Endodermal cell (in vitro differentiated cells): ENCODE measurements around the gene ACOD1. TPM values are rescaled to one million over a fixed set of nuclear protein-coding genes. Genes with fewer than 3 reads are reported as not detected.
A peak's percentile ranks its signal among the peaks of the same experiment; 100 is the strongest.
"Not testable (repeated sequence)": the region's sequence is repeated elsewhere in the genome, so short reads cannot be mapped to it uniquely, and the experiment has no call there.

Experiments used
- DNase-seq: peaks from one replicate; pipeline ENCODE4 v3.0.0-alpha.2; 2017
- H3K27ac ChIP-seq: 2 replicates; pipeline ENCODE4 v1.5.1; 2013; ENCODE audit warnings: mild to moderate bottlenecking, low read depth, low read length, moderate library complexity
- H3K27me3 ChIP-seq: 2 replicates; pipeline ENCODE4 v1.6.1; 2013; ENCODE audit warnings: mild to moderate bottlenecking, low read length, moderate library complexity; ENCODE audit not compliant: insufficient read depth, control insufficient read depth, poor library complexity, severe bottlenecking
- H3K36me3 ChIP-seq: 2 replicates; pipeline ENCODE4 v1.7.0; 2013; ENCODE audit warnings: mild to moderate bottlenecking, low read length, moderate library complexity; ENCODE audit not compliant: control insufficient read depth, insufficient read depth
- H3K4me1 ChIP-seq: one replicate; pipeline ENCODE4 v1.7.0; 2013; ENCODE audit warnings: low read length; ENCODE audit not compliant: control insufficient read depth, insufficient read depth
- H3K4me3 ChIP-seq: 2 replicates; pipeline ENCODE4 v1.5.1; 2013; ENCODE audit warnings: mild to moderate bottlenecking, low read length, moderate library complexity
- H3K9ac ChIP-seq: 2 replicates; pipeline ENCODE4 v1.6.1; 2013; ENCODE audit warnings: mild to moderate bottlenecking, low read length, moderate library complexity; ENCODE audit not compliant: poor library complexity, severe bottlenecking; ENCODE audit errors: extremely low read depth
- H3K9me3 ChIP-seq: 2 replicates; pipeline ENCODE4 v1.6.1; 2013; ENCODE audit warnings: mild to moderate bottlenecking, low read length, moderate library complexity; ENCODE audit not compliant: control insufficient read depth
- H3K27ac Mint-ChIP-seq: 2 replicates; pipeline ENCODE4 v1.8.0; 2020; ENCODE audit warnings: mixed read lengths
- H3K27me3 Mint-ChIP-seq: 2 replicates; pipeline ENCODE4 v1.8.0; 2021; ENCODE audit warnings: mild to moderate bottlenecking, mixed read lengths; ENCODE audit not compliant: insufficient read depth
- H3K36me3 Mint-ChIP-seq: 2 replicates; pipeline ENCODE4 v1.8.0; 2020; ENCODE audit warnings: low read depth, mixed read lengths
- H3K4me1 Mint-ChIP-seq: 2 replicates; pipeline ENCODE4 v1.8.0; 2020; ENCODE audit warnings: mixed read lengths
- H3K4me3 Mint-ChIP-seq: 2 replicates; pipeline ENCODE4 v1.8.0; 2020; ENCODE audit warnings: mild to moderate bottlenecking, moderate library complexity, mixed read lengths
- H3K9me3 Mint-ChIP-seq: 2 replicates; pipeline ENCODE4 v1.8.0; 2020; ENCODE audit warnings: mild to moderate bottlenecking, mixed read lengths
- CTCF ChIP-seq: fragments of 200-600 bp; sonication (generic); conservative IDR thresholded peaks from 2 replicates; pipeline ENCODE4 v1.5.0; 2021; ENCODE audit warnings: antibody characterized with exemption, mild to moderate bottlenecking
- WGBS, 2 experiments: methylation state at CpG; one replicate each; pipeline versions ENCODE4 v1.1.5 to v1.1.7; 2013; ENCODE audit warnings: missing lambda C conversion rate in 2 of 2, mixed read lengths in 1 of 2; ENCODE audit not compliant: insufficient coverage in 1 of 2, insufficient read length in 1 of 2; 5-methylcytosine and 5-hydroxymethylcytosine counted together
- total RNA-seq, 2 donors: library from RNA; stranded (reverse); fragmentation: NEBNext Ultra II Directional in 1 of 2; extraction: Animal tissue kit (Norgen Biotek cat#: 25700) in 1 of 2; gene quantifications; 2 replicates in 1 of 2; 3 replicates in 1 of 2; pipeline ENCODE4 v1.2.1, GENCODE V29; 2021

The ACOD1 gene
- total RNA-seq, 2 donors from 2014 or later, result not detected

- DNase-seq, result no peak
- Histone ChIP-seq H3K27me3 (peaks cover 4% of the 10 kb centered on the region), H3K4me1 (no peaks in the 10 kb centered on the region), H3K4me3 (no peak overlapping the region), H3K36me3 (no peaks in the 10 kb centered on the region), H3K9me3 (peaks cover 26% of the 10 kb centered on the region), H3K9ac (no peak overlapping the region), H3K27ac (no peak overlapping the region)
- Mint-ChIP-seq H3K9me3 (peaks cover 16% of the 10 kb centered on the region), H3K27me3 (no peaks in the 10 kb centered on the region), H3K27ac (no peak overlapping the region), H3K4me1 (peaks cover 9% of the 10 kb centered on the region), H3K4me3 (no peak overlapping the region), H3K36me3 (no peaks in the 10 kb centered on the region)
- no peak for TF ChIP-seq CTCF
- 89 to 100% methylated on average over 1 of the region's 1 CpG for WGBS, 2 experiments
Measured at GRCh38 chr13:76917095-76917494, 31.2 kb upstream of the ACOD1 start.

- 93% methylated on average over 3 to 12 of the region's 12 CpGs for WGBS, 2 experiments
- H3K9ac ChIP-seq, H3K4me1 ChIP-seq, H3K27me3 ChIP-seq, H3K4me1 Mint-ChIP-seq, H3K27ac ChIP-seq, H3K4me3 Mint-ChIP-seq, DNase-seq, H3K36me3 Mint-ChIP-seq, H3K36me3 ChIP-seq, H3K27ac Mint-ChIP-seq, H3K27me3 Mint-ChIP-seq: not testable (repeated sequence)
- H3K9me3 Mint-ChIP-seq, result peaks cover 16% of the 10 kb centered on the region
- H3K4me3 ChIP-seq, result peak overlapping the region; percentile 45
- H3K9me3 ChIP-seq, result peaks cover 26% of the 10 kb centered on the region
Measured at GRCh38 chr13:76917755-76918481, 30.4 kb upstream of the ACOD1 start.

GRCh38 chr13:76921516-76921915, 26.8 kb upstream of the ACOD1 start:
- Histone ChIP-seq H3K9ac (no peak overlapping the region), H3K27me3 (peaks cover 9% of the 10 kb centered on the region), H3K4me3 (no peak overlapping the region), H3K9me3 (peaks cover 26% of the 10 kb centered on the region), H3K36me3 (no peaks in the 10 kb centered on the region), H3K4me1 (no peaks in the 10 kb centered on the region), H3K27ac (no peak overlapping the region)
- Mint-ChIP-seq H3K9me3 (peaks cover 16% of the 10 kb centered on the region), H3K27me3 (peaks cover 2% of the 10 kb centered on the region), H3K4me3 (no peak overlapping the region), H3K4me1 (peaks cover 9% of the 10 kb centered on the region), H3K36me3 (no peaks in the 10 kb centered on the region), H3K27ac (no peak overlapping the region)
- no peak for DNase-seq
- 100% methylated on average over 1 of the region's 1 CpG for WGBS, 2 experiments
- no peak for TF ChIP-seq CTCF
